ENCODE measurements around the gene SLC4A2. TPM values are rescaled to one million over a fixed set of nuclear protein-coding genes. Genes with fewer than 3 reads are reported as not detected.

The SLC4A2 gene
- total and polyA plus RNA-seq, 7 donors = 26.5 to 39.8 (median 32.0) TPM

DNA sequence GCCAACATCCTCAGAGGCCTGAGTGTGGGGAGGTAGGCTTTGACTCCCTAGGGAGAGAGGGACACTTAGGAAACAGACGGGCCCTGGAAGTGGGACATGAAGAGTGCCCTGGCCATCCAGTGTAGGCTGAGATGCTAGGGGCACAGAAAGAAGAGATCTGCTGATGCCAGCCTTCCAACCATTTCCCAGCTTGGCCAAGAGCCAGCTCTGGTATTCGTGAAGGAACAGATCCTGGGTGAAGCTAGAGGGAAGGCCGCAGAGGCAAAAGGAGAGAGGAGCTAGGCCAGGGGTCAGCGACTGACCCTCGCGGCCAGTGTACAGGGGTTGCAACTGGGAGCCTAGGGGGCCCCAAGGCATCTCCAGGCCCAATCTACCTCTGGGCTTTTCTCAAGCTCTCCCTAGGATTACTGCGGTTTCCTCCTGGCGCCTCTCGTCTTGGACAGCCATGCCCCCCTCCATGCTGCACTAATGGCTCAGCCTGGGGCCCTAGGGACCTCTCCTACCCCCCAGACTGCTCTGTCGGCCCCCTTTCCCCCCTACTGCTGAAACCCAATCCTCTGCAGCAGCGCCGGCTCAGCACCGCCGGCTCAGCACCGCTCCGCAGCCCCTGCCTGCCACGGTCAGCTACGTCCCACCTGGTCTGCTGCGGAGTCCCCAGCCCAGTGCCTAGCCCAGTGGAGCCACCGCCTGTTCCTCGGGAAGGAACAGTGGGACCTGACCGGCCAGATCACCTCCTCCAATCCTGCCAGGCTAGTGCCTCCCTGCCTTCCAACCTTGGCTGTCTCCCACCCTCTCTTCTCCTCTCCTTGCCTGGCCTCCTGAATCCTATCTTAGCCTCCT is 11.2 kb upstream of the SLC4A2 start, which contains the start of gene ASIC3:
TSS of gene ASIC3 (plus strand) at position 556 of the 840 bp plus-strand sequence. CDS start 355 bp downstream, outside the sequence.
- peaks cover 0 to 26% of the 10 kb centered on the region in 2 donors for H3K36me3 ChIP-seq (ENCODE audit: insufficient read depth in 1 of 2, low read depth in 1 of 2)
- TF ChIP-seq, protein P1, sequence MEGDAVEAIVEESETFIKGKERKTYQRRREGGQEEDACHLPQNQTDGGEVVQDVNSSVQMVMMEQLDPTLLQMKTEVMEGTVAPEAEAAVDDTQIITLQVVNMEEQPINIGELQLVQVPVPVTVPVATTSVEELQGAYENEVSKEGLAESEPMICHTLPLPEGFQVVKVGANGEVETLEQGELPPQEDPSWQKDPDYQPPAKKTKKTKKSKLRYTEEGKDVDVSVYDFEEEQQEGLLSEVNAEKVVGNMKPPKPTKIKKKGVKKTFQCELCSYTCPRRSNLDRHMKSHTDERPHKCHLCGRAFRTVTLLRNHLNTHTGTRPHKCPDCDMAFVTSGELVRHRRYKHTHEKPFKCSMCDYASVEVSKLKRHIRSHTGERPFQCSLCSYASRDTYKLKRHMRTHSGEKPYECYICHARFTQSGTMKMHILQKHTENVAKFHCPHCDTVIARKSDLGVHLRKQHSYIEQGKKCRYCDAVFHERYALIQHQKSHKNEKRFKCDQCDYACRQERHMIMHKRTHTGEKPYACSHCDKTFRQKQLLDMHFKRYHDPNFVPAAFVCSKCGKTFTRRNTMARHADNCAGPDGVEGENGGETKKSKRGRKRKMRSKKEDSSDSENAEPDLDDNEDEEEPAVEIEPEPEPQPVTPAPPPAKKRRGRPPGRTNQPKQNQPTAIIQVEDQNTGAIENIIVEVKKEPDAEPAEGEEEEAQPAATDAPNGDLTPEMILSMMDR (IDR thresholded peaks at IDR 0.05) = no peak
- H3K9me3 ChIP-seq = no peaks in the 10 kb centered on the region
- H3K27me3 ChIP-seq (ENCODE audit: insufficient read depth in 3 of 3, low read length in 2 of 3) = peaks cover 0 to 2% (median 0%) of the 10 kb centered on the region in 3 donors
- no peaks in the 10 kb centered on the region for H3K4me1 ChIP-seq
- intact Hi-C loops (cut with DNase I) = no loop called here
- WGBS, 3 donors = 36 to 54% (median 41%) methylated on average over 15 to 22 of the region's 22 CpGs
- ATAC-seq (no peak), DNase-seq (no peak)
- H3K27ac ChIP-seq = no peak within 1 kb of the TSS
- no peak within 1 kb of the TSS for H3K4me3 ChIP-seq

DNA sequence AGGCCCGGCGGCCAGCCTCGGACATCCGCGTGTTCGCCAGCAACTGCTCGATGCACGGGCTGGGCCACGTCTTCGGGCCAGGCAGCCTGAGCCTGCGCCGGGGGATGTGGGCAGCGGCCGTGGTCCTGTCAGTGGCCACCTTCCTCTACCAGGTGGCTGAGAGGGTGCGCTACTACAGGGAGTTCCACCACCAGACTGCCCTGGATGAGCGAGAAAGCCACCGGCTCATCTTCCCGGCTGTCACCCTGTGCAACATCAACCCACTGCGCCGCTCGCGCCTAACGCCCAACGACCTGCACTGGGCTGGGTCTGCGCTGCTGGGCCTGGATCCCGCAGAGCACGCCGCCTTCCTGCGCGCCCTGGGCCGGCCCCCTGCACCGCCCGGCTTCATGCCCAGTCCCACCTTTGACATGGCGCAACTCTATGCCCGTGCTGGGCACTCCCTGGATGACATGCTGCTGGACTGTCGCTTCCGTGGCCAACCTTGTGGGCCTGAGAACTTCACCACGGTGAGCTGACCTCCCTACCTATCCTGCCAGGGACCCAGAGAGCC is 10.4 kb upstream of the SLC4A2 start:
- H3K9me3 ChIP-seq = no peaks in the 10 kb centered on the region
- H3K4me3 ChIP-seq = no peak overlapping the region
- ATAC-seq = no peak
- H3K27ac ChIP-seq = no peak overlapping the region
- WGBS, 3 donors = 83 to 87% (median 86%) methylated on average over 33 to 38 of the region's 38 CpGs
- intact Hi-C loops (cut with DNase I) = no loop called here
- DNase-seq = no peak
- TF ChIP-seq, protein P1 (IDR thresholded peaks at IDR 0.05) = no peak
- no peaks in the 10 kb centered on the region for H3K4me1 ChIP-seq
- peaks cover 0 to 23% of the 10 kb centered on the region in 2 donors for H3K36me3 ChIP-seq (ENCODE audit: insufficient read depth in 1 of 2, low read depth in 1 of 2)
- H3K27me3 ChIP-seq (ENCODE audit: insufficient read depth in 3 of 3, low read length in 2 of 3) = peaks cover 0 to 2% (median 0%) of the 10 kb centered on the region in 3 donors

DNA sequence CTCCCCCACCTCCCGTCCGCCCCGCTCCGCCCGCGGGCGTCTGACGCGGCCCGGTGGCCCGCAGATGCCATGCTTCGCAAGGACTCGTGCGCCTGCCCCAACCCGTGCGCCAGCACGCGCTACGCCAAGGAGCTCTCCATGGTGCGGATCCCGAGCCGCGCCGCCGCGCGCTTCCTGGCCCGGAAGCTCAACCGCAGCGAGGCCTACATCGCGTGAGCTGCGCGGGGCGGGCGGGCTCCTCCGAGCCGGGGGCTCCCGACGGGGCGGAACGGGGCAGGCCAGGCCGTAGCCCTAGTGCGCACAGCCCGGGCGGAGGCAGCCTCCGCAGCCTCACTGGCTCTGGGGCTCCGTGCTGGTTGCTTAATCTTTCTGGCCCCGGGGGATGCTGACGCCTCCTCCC is 8.3 kb upstream of the SLC4A2 start:
- ATAC-seq (peak; percentile 63 to 74 (median 72)), DNase-seq (peak; percentile 60 to 82)
- peak overlapping the region; percentile 22 for H3K4me3 ChIP-seq
- 1 to 4% (median 3%) methylated on average over 45 to 50 of the region's 50 CpGs for WGBS, 3 donors
- intact Hi-C loops (cut with DNase I) = no loop called here
- peaks cover 0 to 6% of the 10 kb centered on the region in 2 donors for H3K36me3 ChIP-seq (ENCODE audit: insufficient read depth in 1 of 2, low read depth in 1 of 2)
- no peaks in the 10 kb centered on the region for H3K9me3 ChIP-seq
- TF ChIP-seq, protein P1 (IDR thresholded peaks at IDR 0.05) = no peak
- no peaks in the 10 kb centered on the region for H3K4me1 ChIP-seq
- no peak overlapping the region for H3K27ac ChIP-seq
- H3K27me3 ChIP-seq (ENCODE audit: insufficient read depth in 3 of 3, low read length in 2 of 3) = peaks cover 0 to 2% (median 0%) of the 10 kb centered on the region in 3 donors

DNA sequence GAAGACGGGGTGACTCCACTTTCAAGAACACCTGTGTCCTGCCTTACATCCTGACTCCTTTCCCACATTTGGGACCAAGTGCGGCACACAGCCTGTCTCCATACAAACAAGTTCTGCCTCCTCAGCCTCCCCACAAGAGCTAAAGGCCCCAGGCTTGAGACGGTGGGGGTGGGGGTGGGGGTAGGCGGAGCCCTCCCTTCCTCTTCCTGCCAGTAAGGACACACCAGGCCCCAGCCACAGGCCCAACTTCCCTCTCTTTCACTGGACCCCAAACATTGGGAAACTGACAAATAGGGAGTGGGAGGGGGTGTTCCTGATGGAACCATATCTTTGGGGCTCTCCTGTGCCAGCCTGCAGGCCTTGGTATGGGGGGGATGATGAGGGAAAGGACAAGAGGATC is 6.3 kb upstream of the SLC4A2 start:
- Histone ChIP-seq H3K27me3 (ENCODE audit: insufficient read depth in 3 of 3, low read length in 2 of 3) (peaks cover 0 to 2% (median 0%) of the 10 kb centered on the region in 3 donors), H3K9me3 (no peaks in the 10 kb centered on the region), H3K36me3 (ENCODE audit: insufficient read depth in 1 of 2, low read depth in 1 of 2) (no peaks in the 10 kb centered on the region), H3K4me3 (no peak overlapping the region), H3K4me1 (peaks cover 9% of the 10 kb centered on the region), H3K27ac (no peak overlapping the region)
- WGBS, 3 donors = 71 to 80% (median 78%) methylated on average over 4 of the region's 4 CpGs
- TF ChIP-seq, protein P1 (IDR thresholded peaks at IDR 0.05) = no peak
- no peak for DNase-seq
- ATAC-seq = no peak
- intact Hi-C loops (cut with DNase I) = no loop called here

Measured in psoas muscle (tissue), 8 donors.